ENCODE results near the gene MYBPC2.

The MYBPC2 gene

DNA sequence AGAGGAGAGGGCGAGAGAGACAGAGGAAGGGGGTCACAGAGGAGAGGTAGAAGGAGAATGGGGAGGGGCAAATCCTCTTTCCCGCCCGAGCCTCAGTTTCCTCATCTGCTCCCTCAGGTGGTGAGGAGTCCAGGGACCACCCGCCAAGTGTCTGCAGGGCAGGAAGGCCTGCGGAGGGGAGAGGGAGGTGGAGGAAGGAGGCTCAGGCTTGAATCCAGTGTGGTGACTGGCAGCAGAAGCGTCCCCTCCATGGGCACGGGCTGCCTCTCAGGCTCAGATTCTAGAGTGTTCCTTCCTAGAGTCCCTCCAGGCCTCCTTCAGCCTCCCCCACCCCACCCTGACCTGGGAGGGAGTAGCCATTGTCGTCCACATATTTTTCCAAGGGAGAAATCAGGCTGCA lies 60.5 kb downstream of the MYBPC2 start:
- H3F3A ChIP-seq (ENCODE audit: insufficient read depth, low read length): no peaks in the 10 kb centered on the region
- H3K27ac ChIP-seq (ENCODE audit: low read depth, low read length, poor library complexity, severe bottlenecking): no peak overlapping the region
- no peaks in the 10 kb centered on the region for H3K4me1 ChIP-seq (ENCODE audit: insufficient read depth, low read length, severe bottlenecking)
- no peaks in the 10 kb centered on the region for H3K9me2 ChIP-seq (ENCODE audit: low read depth, low read length)
- no peak for TF ChIP-seq EZH2 (IDR thresholded peaks at IDR 0.05; ENCODE audit: borderline replicate concordance, low read length)
- TF ChIP-seq, protein P1, sequence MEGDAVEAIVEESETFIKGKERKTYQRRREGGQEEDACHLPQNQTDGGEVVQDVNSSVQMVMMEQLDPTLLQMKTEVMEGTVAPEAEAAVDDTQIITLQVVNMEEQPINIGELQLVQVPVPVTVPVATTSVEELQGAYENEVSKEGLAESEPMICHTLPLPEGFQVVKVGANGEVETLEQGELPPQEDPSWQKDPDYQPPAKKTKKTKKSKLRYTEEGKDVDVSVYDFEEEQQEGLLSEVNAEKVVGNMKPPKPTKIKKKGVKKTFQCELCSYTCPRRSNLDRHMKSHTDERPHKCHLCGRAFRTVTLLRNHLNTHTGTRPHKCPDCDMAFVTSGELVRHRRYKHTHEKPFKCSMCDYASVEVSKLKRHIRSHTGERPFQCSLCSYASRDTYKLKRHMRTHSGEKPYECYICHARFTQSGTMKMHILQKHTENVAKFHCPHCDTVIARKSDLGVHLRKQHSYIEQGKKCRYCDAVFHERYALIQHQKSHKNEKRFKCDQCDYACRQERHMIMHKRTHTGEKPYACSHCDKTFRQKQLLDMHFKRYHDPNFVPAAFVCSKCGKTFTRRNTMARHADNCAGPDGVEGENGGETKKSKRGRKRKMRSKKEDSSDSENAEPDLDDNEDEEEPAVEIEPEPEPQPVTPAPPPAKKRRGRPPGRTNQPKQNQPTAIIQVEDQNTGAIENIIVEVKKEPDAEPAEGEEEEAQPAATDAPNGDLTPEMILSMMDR (IDR thresholded peaks at IDR 0.05; ENCODE audit: low read length): no peak
- no peaks in the 10 kb centered on the region for H3K36me3 ChIP-seq (ENCODE audit: insufficient read depth, low read length)
- H3K9me3 ChIP-seq (ENCODE audit: low read length): no peaks in the 10 kb centered on the region
- no peaks in the 10 kb centered on the region for H4K20me1 ChIP-seq (ENCODE audit: insufficient read depth, low read length)
- H3K9ac ChIP-seq (ENCODE audit: low read length): no peak overlapping the region
- H3K4me2 ChIP-seq (ENCODE audit: low read length): no peak overlapping the region
- no peak overlapping the region for H3K4me3 ChIP-seq (ENCODE audit: low read depth, low read length, poor library complexity, severe bottlenecking)
- no peaks in the 10 kb centered on the region for H3K79me2 ChIP-seq (ENCODE audit: insufficient read depth, low read length)
- H3K27me3 ChIP-seq (ENCODE audit: insufficient read depth, low read length): no peaks in the 10 kb centered on the region
- H2AFZ ChIP-seq (ENCODE audit: low read length): no peak overlapping the region

DNA sequence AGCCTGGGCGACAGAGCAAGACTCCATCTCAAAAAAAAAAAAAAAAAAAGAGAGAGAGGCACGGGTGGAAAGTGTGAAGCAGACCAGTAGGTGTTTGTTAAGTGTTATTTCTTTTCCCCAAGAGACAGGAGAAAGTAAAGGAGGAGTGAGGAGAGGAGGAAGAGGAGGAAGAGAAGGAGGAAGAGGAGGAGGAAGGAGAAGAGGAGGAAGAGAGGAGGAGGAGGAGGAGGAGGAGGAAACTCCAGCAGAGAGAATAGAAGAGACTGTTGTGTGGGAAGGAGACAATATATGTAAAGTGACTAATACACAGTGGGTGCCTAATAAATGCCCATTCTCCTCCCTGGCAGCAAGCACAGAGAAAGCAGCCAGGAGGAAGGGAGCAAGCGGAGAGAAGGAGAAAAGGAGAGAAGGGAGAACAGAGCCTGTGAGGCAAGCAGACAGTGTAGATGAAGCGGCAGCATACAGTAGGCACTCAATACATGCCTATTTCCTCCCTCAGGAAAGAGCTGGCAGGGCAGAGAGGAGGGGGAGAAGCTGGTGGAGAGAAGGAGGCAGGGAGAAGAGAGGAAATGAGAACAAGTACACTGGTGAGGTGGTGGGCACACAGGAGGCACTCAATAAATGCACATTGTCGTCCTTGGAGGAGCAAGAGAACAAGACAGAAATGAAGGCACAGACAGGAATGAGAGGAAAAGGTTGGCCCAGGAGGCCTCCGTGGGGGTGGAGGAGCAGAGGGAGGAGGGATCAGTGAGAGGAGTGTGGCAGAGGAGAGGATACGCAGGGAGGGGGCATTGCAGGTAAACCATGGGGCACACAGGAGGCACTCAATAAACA lies 61.7 kb downstream of the MYBPC2 start:
- no peak for TF ChIP-seq EZH2 (IDR thresholded peaks at IDR 0.05; ENCODE audit: borderline replicate concordance, low read length)
- Histone ChIP-seq H3F3A (ENCODE audit: insufficient read depth, low read length) (no peaks in the 10 kb centered on the region), H2AFZ (ENCODE audit: low read length) (no peak overlapping the region), H3K27me3 (ENCODE audit: insufficient read depth, low read length) (no peaks in the 10 kb centered on the region), H3K4me3 (ENCODE audit: low read depth, low read length, poor library complexity, severe bottlenecking) (no peak overlapping the region), H3K79me2 (ENCODE audit: insufficient read depth, low read length) (no peaks in the 10 kb centered on the region), H3K9me3 (ENCODE audit: low read length) (no peaks in the 10 kb centered on the region), H3K4me1 (ENCODE audit: insufficient read depth, low read length, severe bottlenecking) (no peaks in the 10 kb centered on the region), H3K36me3 (ENCODE audit: insufficient read depth, low read length) (no peaks in the 10 kb centered on the region), H3K4me2 (ENCODE audit: low read length) (no peak overlapping the region), H3K9ac (ENCODE audit: low read length) (no peak overlapping the region), H3K27ac (ENCODE audit: low read depth, low read length, poor library complexity, severe bottlenecking) (no peak overlapping the region), H4K20me1 (ENCODE audit: insufficient read depth, low read length) (no peaks in the 10 kb centered on the region), H3K9me2 (ENCODE audit: low read depth, low read length) (no peaks in the 10 kb centered on the region)

DNA sequence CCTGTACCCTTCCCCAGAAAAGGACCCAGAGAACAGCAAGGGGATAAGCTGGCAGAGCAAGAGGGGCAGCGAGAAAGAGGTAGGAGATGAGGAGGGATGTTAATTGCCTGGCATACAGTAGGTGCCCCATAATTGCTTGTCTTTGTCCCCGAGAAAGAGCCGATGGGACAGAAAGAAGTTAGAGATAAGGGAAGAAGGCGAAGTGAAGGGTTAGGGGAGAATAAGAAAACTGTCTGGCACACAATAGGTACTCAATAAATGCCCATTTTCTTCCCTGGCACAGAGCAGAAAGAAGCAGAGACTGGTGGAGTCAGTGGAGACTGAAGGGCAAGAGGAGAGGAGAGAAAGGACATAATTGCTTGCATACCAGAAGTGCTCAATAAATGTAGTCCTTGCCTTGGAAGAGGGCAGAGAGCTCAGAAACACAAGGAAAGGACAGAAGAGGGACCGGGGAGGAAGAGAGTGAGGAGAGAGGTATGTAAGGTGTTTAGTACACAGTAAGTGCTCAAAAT lies 62.4 kb downstream of the MYBPC2 start:
- Histone ChIP-seq H4K20me1 (ENCODE audit: insufficient read depth, low read length) (no peaks in the 10 kb centered on the region), H3F3A (ENCODE audit: insufficient read depth, low read length) (no peaks in the 10 kb centered on the region), H3K27me3 (ENCODE audit: insufficient read depth, low read length) (no peaks in the 10 kb centered on the region), H3K9me3 (ENCODE audit: low read length) (no peaks in the 10 kb centered on the region), H3K4me2 (ENCODE audit: low read length) (no peak overlapping the region), H3K4me3 (ENCODE audit: low read depth, low read length, poor library complexity, severe bottlenecking) (no peak overlapping the region), H3K9me2 (ENCODE audit: low read depth, low read length) (no peaks in the 10 kb centered on the region), H3K4me1 (ENCODE audit: insufficient read depth, low read length, severe bottlenecking) (no peaks in the 10 kb centered on the region), H3K9ac (ENCODE audit: low read length) (no peak overlapping the region), H3K79me2 (ENCODE audit: insufficient read depth, low read length) (no peaks in the 10 kb centered on the region), H3K36me3 (ENCODE audit: insufficient read depth, low read length) (no peaks in the 10 kb centered on the region), H2AFZ (ENCODE audit: low read length) (no peak overlapping the region), H3K27ac (ENCODE audit: low read depth, low read length, poor library complexity, severe bottlenecking) (no peak overlapping the region)
- TF ChIP-seq EZH2 (IDR thresholded peaks at IDR 0.05; ENCODE audit: borderline replicate concordance, low read length): no peak
- TF ChIP-seq, protein P1 (IDR thresholded peaks at IDR 0.05; ENCODE audit: low read length): no peak

All from OCI-LY1 (cell line).